K562 (cell line): ENCODE data around the gene EIPR1.

Source experiments
- CBX5 ChIP-seq: IDR thresholded peaks from 2 replicates; pipeline ENCODE4 v1.6.1; 2014; ENCODE audit warnings: low read depth, borderline replicate concordance
- EGR1 ChIP-seq: fragments of 450-650 bp; conservative IDR thresholded peaks from 2 replicates; pipeline ENCODE4 v1.6.1; 2017; ENCODE audit warnings: mild to moderate bottlenecking
- HDAC6 ChIP-seq: IDR thresholded peaks from 2 replicates; pipeline ENCODE4 v1.6.1; 2012; ENCODE audit warnings: low read depth, mild to moderate bottlenecking, control low read depth, inconsistent platforms, low read length, moderate library complexity
- JUN ChIP-seq, 2 experiments: sonication (generic) in 1 of 2; formaldehyde crosslinking in 1 of 2; IDR thresholded peaks; 2 replicates each; pipeline versions ENCODE4 v1.6.1 to v1.8.0; 2012 to 2022; ENCODE audit warnings: borderline replicate concordance in 2 of 2, mild to moderate bottlenecking in 2 of 2, improper control_type of control experiment in 1 of 2, low read depth in 1 of 2, low read length in 1 of 2, missing genetic modification reagents in 1 of 2
- KAT2B ChIP-seq: IDR thresholded peaks from one replicate; pipeline ENCODE4 v1.6.1; 2012; ENCODE audit warnings: low read depth, mild to moderate bottlenecking, control low read depth, inconsistent platforms, low read length, moderate library complexity
- MTF1 ChIP-seq: fragments of 250-450 bp; sonication (Bioruptor Pico); IDR thresholded peaks from 2 replicates; pipeline ENCODE4 v1.9.0; 2021; ENCODE audit warnings: moderate library complexity, mild to moderate bottlenecking, inconsistent platforms, borderline replicate concordance
- NFYB ChIP-seq: IDR thresholded peaks from 2 replicates; pipeline ENCODE4 v1.6.1; 2011; ENCODE audit warnings: mild to moderate bottlenecking, moderate library complexity; ENCODE audit not compliant: insufficient read length; ENCODE audit errors: extremely low read depth
- RAD21 ChIP-seq, 2 experiments: fragments of 250-450 bp in 1 of 2; fragments of 450-650 bp in 1 of 2; sonication (Bioruptor Pico) in 1 of 2; formaldehyde crosslinking in 1 of 2; IDR thresholded peaks in 1 of 2; conservative IDR thresholded peaks in 1 of 2; 2 replicates each; pipeline versions ENCODE4 v1.4.0 to v1.8.0; 2020 to 2022; ENCODE audit warnings: mild to moderate bottlenecking in 2 of 2, moderate library complexity in 1 of 2
- SMAD3 ChIP-seq: fragments of 450-650 bp; formaldehyde crosslinking; conservative IDR thresholded peaks from 2 replicates; pipeline ENCODE4 v1.4.0; 2020; ENCODE audit warnings: mild to moderate bottlenecking
- TF ChIP-seq, protein P1 (sequence below), 3 experiments: IDR thresholded peaks in 2 of 3; conservative IDR thresholded peaks in 1 of 3; 2 replicates each; pipeline ENCODE4 v1.5.1; 2011 to 2012; ENCODE audit warnings: low read length in 3 of 3, mild to moderate bottlenecking in 3 of 3, control low read depth in 2 of 3, improper control_type of control experiment in 1 of 3, inconsistent platforms in 1 of 3, low read depth in 1 of 3, mixed read lengths in 1 of 3, moderate library complexity in 1 of 3; ENCODE audit not compliant: insufficient read depth in 2 of 3
- TF ChIP-seq, protein P2 (sequence below): sonication (generic); formaldehyde crosslinking; IDR thresholded peaks from 2 replicates; pipeline ENCODE4 v1.4.0; 2020; ENCODE audit warnings: mild to moderate bottlenecking, missing genetic modification reagents

DNA sequence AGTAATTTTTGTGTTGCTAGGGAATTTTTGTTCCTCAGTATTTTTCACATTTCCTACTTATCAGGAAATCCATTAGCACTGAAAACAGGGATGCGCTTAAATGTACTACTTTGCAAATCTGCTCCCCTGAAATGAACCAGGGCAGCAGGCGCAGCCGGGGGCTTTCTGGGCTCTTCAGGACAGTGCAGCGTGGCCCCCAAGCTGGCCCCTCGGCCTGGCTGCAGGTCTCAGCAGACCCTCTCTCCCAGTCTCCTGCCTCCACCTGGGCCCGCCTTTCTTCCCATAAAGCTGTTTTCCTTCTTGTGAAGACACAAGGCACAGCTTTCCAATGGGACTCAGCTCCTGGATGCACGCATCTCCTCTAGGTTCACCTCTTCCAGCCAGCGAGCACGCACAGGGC, 35.3 kb downstream of the EIPR1 start:
- no peak for TF ChIP-seq SMAD3 (CRISPR knock-in tag)
- TF ChIP-seq, protein P1, sequence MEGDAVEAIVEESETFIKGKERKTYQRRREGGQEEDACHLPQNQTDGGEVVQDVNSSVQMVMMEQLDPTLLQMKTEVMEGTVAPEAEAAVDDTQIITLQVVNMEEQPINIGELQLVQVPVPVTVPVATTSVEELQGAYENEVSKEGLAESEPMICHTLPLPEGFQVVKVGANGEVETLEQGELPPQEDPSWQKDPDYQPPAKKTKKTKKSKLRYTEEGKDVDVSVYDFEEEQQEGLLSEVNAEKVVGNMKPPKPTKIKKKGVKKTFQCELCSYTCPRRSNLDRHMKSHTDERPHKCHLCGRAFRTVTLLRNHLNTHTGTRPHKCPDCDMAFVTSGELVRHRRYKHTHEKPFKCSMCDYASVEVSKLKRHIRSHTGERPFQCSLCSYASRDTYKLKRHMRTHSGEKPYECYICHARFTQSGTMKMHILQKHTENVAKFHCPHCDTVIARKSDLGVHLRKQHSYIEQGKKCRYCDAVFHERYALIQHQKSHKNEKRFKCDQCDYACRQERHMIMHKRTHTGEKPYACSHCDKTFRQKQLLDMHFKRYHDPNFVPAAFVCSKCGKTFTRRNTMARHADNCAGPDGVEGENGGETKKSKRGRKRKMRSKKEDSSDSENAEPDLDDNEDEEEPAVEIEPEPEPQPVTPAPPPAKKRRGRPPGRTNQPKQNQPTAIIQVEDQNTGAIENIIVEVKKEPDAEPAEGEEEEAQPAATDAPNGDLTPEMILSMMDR (IDR thresholded peaks at IDR 0.05 in 2 of 3, conservative IDR thresholded peaks at IDR 0.05 in 1 of 3; ENCODE audit: insufficient read depth in 2 of 3, low read depth in 1 of 3, low read length in 3 of 3): no peak
- no peak for TF ChIP-seq KAT2B
- TF ChIP-seq, protein P2, sequence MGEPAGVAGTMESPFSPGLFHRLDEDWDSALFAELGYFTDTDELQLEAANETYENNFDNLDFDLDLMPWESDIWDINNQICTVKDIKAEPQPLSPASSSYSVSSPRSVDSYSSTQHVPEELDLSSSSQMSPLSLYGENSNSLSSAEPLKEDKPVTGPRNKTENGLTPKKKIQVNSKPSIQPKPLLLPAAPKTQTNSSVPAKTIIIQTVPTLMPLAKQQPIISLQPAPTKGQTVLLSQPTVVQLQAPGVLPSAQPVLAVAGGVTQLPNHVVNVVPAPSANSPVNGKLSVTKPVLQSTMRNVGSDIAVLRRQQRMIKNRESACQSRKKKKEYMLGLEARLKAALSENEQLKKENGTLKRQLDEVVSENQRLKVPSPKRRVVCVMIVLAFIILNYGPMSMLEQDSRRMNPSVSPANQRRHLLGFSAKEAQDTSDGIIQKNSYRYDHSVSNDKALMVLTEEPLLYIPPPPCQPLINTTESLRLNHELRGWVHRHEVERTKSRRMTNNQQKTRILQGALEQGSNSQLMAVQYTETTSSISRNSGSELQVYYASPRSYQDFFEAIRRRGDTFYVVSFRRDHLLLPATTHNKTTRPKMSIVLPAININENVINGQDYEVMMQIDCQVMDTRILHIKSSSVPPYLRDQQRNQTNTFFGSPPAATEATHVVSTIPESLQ (CRISPR knock-in tag): no peak
- TF ChIP-seq EGR1: no peak
- no peak for TF ChIP-seq HDAC6
- no peak for TF ChIP-seq JUN (IDR thresholded peaks at IDR 0.05; ENCODE audit: borderline replicate concordance, low read depth, low read length)
- no peak for TF ChIP-seq JUN (CRISPR knock-in tag; IDR thresholded peaks at IDR 0.05; ENCODE audit: borderline replicate concordance)
- no peak for TF ChIP-seq NFYB
- no peak for TF ChIP-seq MTF1 (CRISPR knock-in tag)
- TF ChIP-seq RAD21 (CRISPR knock-in tag; conservative IDR thresholded peaks at IDR 0.05 in 1 of 2, IDR thresholded peaks at IDR 0.05 in 1 of 2): no peak
- no peak for TF ChIP-seq CBX5
